ENCODE measurements around the gene ROCK2. TPM values are rescaled to one million over a fixed set of nuclear protein-coding genes. Genes with fewer than 3 reads are reported as not detected.

ROCK2 gene
- total and polyA plus RNA-seq, 2 of the 13 experiments (the other 11 are each of a cell fraction or from before 2014, with no cell fraction given), result 38.1 to 119 TPM

- TF ChIP-seq REXO4 (CRISPR knock-in tag; IDR thresholded peaks at IDR 0.05; ENCODE audit: borderline replicate concordance), result no peak
- no peak for TF ChIP-seq NAIF1 (CRISPR knock-in tag; IDR thresholded peaks at IDR 0.05; ENCODE audit: borderline replicate concordance)
- TF ChIP-seq ZNF367 (CRISPR knock-in tag; IDR thresholded peaks at IDR 0.05; ENCODE audit: borderline replicate concordance), result 0 out of 2 replicates have a peak, but pooled peaks have one; percentile 14
- TF ChIP-seq ZNF12 (CRISPR knock-in tag; IDR thresholded peaks at IDR 0.05), result 0 out of 2 replicates have a peak, but pooled peaks have one; percentile 23
- TF ChIP-seq ZMAT5 (CRISPR knock-in tag; IDR thresholded peaks at IDR 0.05; ENCODE audit: borderline replicate concordance, low read depth), result no peak
- peak; percentile 82 for TF ChIP-seq ZBTB38 (CRISPR knock-in tag; IDR thresholded peaks at IDR 0.05)
- TF ChIP-seq HOXA5 (CRISPR knock-in tag; IDR thresholded peaks at IDR 0.05), result no peak
- TF ChIP-seq MAZ (IDR thresholded peaks at IDR 0.05; ENCODE audit: borderline replicate concordance, low read depth, low read length), result no peak
- peak; percentile 23; the same call in 1 of the 2 replicates for TF ChIP-seq MAZ (CRISPR knock-in tag; IDR thresholded peaks at IDR 0.05; ENCODE audit: low read depth)
- no peak for TF ChIP-seq ZNF326 (CRISPR knock-in tag; IDR thresholded peaks at IDR 0.05; ENCODE audit: borderline replicate concordance)
- no peak for TF ChIP-seq ZBED4 (CRISPR knock-in tag; IDR thresholded peaks at IDR 0.05; ENCODE audit: borderline replicate concordance)
- peak; percentile 81; the same call in 1 of the 2 replicates for TF ChIP-seq MTA1 (CRISPR knock-in tag; IDR thresholded peaks at IDR 0.05; ENCODE audit: borderline replicate concordance)
- no peak for TF ChIP-seq TRAFD1 (CRISPR knock-in tag; IDR thresholded peaks at IDR 0.05; ENCODE audit: borderline replicate concordance)
- TF ChIP-seq ZNF549 (CRISPR knock-in tag; IDR thresholded peaks at IDR 0.05), result no peak
- TF ChIP-seq AFF4 (CRISPR knock-in tag; IDR thresholded peaks at IDR 0.05), result no peak
- TF ChIP-seq ZNF546 (CRISPR knock-in tag; conservative IDR thresholded peaks at IDR 0.05), result no peak
- no peak for TF ChIP-seq SIX1 (CRISPR knock-in tag; IDR thresholded peaks at IDR 0.05; ENCODE audit: borderline replicate concordance)
Observed at GRCh38 chr2:11355194-11356053, 11.0 kb upstream of the ROCK2 start (continued).

Data from HepG2 (cell line).